ENCODE measurements around the gene NAA11. TPM values are rescaled to one million over a fixed set of nuclear protein-coding genes. Genes with fewer than 3 reads are reported as not detected.

The NAA11 gene
- total RNA-seq, 4 donors from 2014 or later = 0.14 TPM; not detected in 3

DNA sequence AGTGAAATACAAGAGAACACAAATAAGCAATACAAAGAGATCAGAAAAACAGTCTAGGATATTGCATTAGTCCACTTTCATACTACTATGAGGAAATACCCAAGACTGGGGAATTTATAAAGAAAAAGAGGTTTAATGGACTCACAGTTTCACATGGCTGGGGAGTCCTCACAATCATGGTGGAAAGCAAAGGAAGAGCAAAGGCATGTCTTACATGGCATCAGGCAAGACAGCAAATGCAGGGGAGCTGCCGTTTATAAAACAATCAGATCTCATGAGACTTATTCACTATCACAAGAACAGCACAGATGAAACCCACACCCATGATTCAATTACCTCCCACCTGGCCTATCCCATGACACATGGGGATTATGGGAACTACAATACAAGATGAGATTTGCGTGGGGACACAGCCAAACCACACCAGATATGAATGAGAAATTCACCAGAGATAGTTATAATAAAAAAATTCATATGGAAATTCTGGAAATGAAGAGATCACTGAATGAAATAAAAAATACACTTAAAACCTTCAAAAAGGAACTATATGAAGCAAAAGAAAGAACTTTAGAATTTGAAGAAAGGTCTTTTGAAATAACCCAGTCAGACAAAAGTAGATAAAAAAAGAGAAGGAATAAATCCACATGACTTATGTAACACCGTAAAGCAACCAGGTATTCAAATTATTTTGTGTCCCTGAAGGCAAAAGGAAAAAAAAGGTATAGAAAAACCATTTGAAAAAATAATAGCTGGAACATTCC, 16.2 kb upstream of the NAA11 start:
- H3K27ac ChIP-seq = no peak overlapping the region
- TF ChIP-seq POLR2A (IDR thresholded peaks at IDR 0.05) = no peak
- no peak for TF ChIP-seq CTCF (IDR thresholded peaks at IDR 0.05)
- intact Hi-C loops (cut with DNase I; ENCODE audit: low total_unique reads) = no loop called here
- no peaks in the 10 kb centered on the region for H3K36me3 ChIP-seq
- H3K27me3 ChIP-seq = no peaks in the 10 kb centered on the region
- H3K4me1 ChIP-seq = no peaks in the 10 kb centered on the region
- no peak for DNase-seq
- no peak overlapping the region for H3K4me3 ChIP-seq
- H3K9me3 ChIP-seq = peaks cover 0 to 4% of the 10 kb centered on the region in 2 donors

DNA sequence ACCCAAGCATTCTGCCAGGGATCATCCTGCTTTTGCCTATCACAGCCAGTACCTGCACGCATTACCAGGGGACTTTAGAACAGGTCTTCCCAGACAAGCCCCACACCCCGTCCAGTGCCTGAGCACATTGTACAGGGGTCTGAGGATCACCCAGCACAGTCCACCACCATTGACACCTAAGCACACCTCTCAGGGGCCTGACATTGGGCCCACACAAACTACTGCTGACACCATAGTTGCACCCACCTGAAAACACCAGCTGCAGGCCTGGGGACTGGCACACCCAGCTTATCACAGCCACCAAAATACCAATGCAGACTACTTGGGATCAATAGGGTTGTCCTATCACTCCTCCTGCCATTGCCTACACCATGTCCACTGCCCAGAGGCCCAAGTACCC, 14.7 kb upstream of the NAA11 start:
- H3K27me3 ChIP-seq = no peaks in the 10 kb centered on the region
- no peaks in the 10 kb centered on the region for H3K4me1 ChIP-seq
- DNase-seq = no peak
- no peak for TF ChIP-seq POLR2A (IDR thresholded peaks at IDR 0.05)
- no peaks in the 10 kb centered on the region for H3K36me3 ChIP-seq
- peaks cover 0 to 4% of the 10 kb centered on the region in 2 donors for H3K9me3 ChIP-seq
- H3K4me3 ChIP-seq = no peak overlapping the region
- intact Hi-C loops (cut with DNase I; ENCODE audit: low total_unique reads) = no loop called here
- H3K27ac ChIP-seq = no peak overlapping the region

- intact Hi-C loops (cut with DNase I; ENCODE audit: low total_unique reads) = no loop called here
- no peak overlapping the region for H3K27ac ChIP-seq
- no peak for TF ChIP-seq CTCF (IDR thresholded peaks at IDR 0.05)
- no peak for TF ChIP-seq POLR2A (IDR thresholded peaks at IDR 0.05)
- H3K4me3 ChIP-seq = no peak overlapping the region
- peaks cover 0 to 4% of the 10 kb centered on the region in 2 donors for H3K9me3 ChIP-seq
- no peaks in the 10 kb centered on the region for H3K4me1 ChIP-seq
- H3K27me3 ChIP-seq = no peaks in the 10 kb centered on the region
- no peaks in the 10 kb centered on the region for H3K36me3 ChIP-seq
- DNase-seq = no peak
Observed at GRCh38 chr4:79338148-79338547, 12.3 kb upstream of the NAA11 start.

GRCh38 chr4:79334783-79335182, 8.9 kb upstream of the NAA11 start:
- Histone ChIP-seq H3K27ac (no peak overlapping the region), H3K4me1 (no peaks in the 10 kb centered on the region), H3K36me3 (no peaks in the 10 kb centered on the region), H3K9me3 (no peaks in the 10 kb centered on the region), H3K4me3 (no peak overlapping the region), H3K27me3 (no peaks in the 10 kb centered on the region)
- TF ChIP-seq POLR2A (IDR thresholded peaks at IDR 0.05) (no peak), CTCF (IDR thresholded peaks at IDR 0.05) (no peak)
- DNase-seq = no peak
- intact Hi-C loops (cut with DNase I; ENCODE audit: low total_unique reads) = no loop called here

- H3K4me1 ChIP-seq = no peaks in the 10 kb centered on the region
- no peak for DNase-seq
- H3K36me3 ChIP-seq = no peaks in the 10 kb centered on the region
- intact Hi-C loops (cut with DNase I; ENCODE audit: low total_unique reads) = no loop called here
- H3K9me3 ChIP-seq = no peaks in the 10 kb centered on the region
- TF ChIP-seq POLR2A (IDR thresholded peaks at IDR 0.05) = no peak
- TF ChIP-seq CTCF (IDR thresholded peaks at IDR 0.05) = no peak
- no peak overlapping the region for H3K27ac ChIP-seq
- no peak overlapping the region for H3K4me3 ChIP-seq
- no peaks in the 10 kb centered on the region for H3K27me3 ChIP-seq
Observed at GRCh38 chr4:79334341-79334740, 8.5 kb upstream of the NAA11 start.
